ENCODE data around the gene ZNF705A.
"Not testable (repeated sequence)": the region's sequence is repeated elsewhere in the genome, so short reads cannot be mapped to it uniquely, and the experiment has no call there.

DNA sequence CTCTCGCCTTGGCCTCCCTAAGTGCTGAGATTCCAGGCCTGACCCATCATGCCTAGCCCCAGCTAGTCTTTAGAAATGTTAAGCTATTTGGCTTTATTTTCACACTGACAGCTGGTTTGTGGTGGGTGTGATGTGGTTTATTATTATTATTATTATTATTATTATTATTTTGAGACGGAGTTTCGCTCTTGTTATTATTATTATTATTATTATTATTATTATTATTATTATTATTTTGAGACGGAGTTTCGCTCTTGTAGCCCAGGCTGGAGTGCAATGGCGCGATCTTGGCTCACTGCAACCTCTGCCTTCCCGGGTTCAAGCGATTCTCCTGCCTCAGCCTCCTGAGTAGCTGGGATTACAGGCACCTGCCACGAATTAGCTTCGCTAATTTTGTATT lies 71.8 kb downstream of the ZNF705A start:
- TF ChIP-seq, protein P1, sequence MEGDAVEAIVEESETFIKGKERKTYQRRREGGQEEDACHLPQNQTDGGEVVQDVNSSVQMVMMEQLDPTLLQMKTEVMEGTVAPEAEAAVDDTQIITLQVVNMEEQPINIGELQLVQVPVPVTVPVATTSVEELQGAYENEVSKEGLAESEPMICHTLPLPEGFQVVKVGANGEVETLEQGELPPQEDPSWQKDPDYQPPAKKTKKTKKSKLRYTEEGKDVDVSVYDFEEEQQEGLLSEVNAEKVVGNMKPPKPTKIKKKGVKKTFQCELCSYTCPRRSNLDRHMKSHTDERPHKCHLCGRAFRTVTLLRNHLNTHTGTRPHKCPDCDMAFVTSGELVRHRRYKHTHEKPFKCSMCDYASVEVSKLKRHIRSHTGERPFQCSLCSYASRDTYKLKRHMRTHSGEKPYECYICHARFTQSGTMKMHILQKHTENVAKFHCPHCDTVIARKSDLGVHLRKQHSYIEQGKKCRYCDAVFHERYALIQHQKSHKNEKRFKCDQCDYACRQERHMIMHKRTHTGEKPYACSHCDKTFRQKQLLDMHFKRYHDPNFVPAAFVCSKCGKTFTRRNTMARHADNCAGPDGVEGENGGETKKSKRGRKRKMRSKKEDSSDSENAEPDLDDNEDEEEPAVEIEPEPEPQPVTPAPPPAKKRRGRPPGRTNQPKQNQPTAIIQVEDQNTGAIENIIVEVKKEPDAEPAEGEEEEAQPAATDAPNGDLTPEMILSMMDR (IDR thresholded peaks at IDR 0.05 in 2 of 3, conservative IDR thresholded peaks at IDR 0.05 in 1 of 3; ENCODE audit: borderline replicate concordance in 1 of 3, insufficient read depth in 1 of 3, low read depth in 2 of 3, low read length in 2 of 3) = not testable (repeated sequence)
- not testable (repeated sequence) for TF ChIP-seq EZH2 (IDR thresholded peaks at IDR 0.05); EGR1 (IDR thresholded peaks at IDR 0.05; ENCODE audit: low read depth); ZNF274 (IDR thresholded peaks at IDR 0.05; ENCODE audit: low read depth, low read length); CEBPB (IDR thresholded peaks at IDR 0.05; ENCODE audit: low read depth)
- TF ChIP-seq, protein P2, sequence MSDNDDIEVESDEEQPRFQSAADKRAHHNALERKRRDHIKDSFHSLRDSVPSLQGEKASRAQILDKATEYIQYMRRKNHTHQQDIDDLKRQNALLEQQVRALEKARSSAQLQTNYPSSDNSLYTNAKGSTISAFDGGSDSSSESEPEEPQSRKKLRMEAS (IDR thresholded peaks at IDR 0.05) = not testable (repeated sequence)

Measured in HCT116 (cell line).